ENCODE results near the gene POFUT2.

Gene POFUT2

GRCh38 chr21:45299026-45299863, 11.6 kb upstream of the POFUT2 start:
- DNase-seq (ENCODE audit: low spot score) (no peak), FAIRE-seq (no peak)

DNA sequence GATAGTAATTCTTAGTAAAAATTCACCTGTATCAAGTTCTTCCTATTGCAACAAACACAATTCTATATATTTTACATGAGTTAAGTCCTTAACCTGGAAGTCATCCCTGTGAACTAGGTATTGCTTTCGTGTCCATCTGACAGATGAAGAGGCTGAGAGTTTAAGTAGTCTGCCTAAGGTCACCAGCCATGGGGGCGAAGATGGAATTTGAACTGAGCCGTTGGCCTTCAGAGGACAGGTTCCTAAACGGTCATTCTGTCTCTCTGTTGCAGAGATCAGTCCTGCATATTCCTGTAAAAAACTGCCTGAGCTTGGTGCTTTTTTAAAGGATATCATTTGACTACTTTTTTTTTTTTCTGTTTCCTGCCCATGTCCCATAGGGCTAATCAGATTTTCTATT, 10.2 kb upstream of the POFUT2 start:
- no peak for FAIRE-seq
- DNase-seq (ENCODE audit: low spot score): no peak

DNA sequence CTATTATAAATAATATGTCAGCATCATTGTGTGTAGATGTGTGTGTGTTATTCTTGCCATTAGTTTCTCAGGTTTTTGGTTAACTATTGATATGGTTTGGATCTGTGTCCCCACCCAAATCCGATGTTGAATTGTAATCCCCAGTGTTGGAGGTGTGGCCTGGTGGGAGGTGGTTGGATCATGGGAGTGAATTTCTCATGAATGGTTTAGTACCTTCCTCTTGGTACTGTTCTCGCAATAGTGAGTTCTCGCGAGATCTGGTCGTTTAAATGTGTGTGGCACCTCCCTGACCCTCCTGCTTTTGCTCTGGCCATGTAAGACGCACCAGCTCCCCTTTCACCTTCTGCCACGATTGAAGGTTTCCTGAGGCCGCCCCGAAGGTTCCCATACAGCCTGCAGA, 9.6 kb upstream of the POFUT2 start:
- FAIRE-seq (no peak), DNase-seq (ENCODE audit: low spot score) (no peak)

GRCh38 chr21:45296638-45297037, 8.9 kb upstream of the POFUT2 start:
- no peak for DNase-seq (ENCODE audit: low spot score)
- no peak for FAIRE-seq

GRCh38 chr21:45295576-45296365, 8.1 kb upstream of the POFUT2 start:
- FAIRE-seq: no peak
- no peak for DNase-seq (ENCODE audit: low spot score)

- peak; percentile 42 for DNase-seq (ENCODE audit: low spot score)
- no peak for FAIRE-seq
Measured at GRCh38 chr21:45294509-45295291, 7.0 kb upstream of the POFUT2 start.

- no peak for DNase-seq (ENCODE audit: low spot score)
Measured at GRCh38 chr21:45293726-45294401, 6.2 kb upstream of the POFUT2 start.

DNA sequence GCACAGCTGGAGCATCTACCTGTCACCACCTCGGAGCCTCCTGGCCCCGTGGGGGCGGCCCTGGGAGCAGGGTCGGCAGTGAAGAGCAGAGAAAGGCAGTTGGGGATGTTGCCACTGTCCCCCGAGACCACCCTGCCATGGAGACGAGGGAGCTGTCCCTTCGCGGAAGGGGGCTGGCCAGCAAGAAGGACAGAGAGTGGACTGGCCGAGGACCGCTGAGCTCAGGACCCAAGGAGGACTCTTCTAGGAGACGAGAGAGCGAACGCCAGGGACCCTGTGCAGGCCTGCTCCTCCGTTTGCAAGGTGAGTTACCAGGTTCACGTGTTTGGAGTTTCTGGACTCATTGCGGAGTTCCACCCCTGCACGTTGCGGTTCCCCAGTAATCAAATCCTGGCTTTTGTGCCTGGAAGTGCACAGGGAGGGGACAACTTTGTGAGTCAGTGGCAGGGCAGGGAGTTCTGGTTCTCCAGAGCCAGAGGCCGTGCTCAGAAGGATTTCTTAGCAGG, 5.6 kb upstream of the POFUT2 start:
- DNase-seq (ENCODE audit: low spot score) (no peak), FAIRE-seq (no peak)

More at GRCh38 chr21:45293726-45294401, 6.2 kb upstream of the POFUT2 start:
- FAIRE-seq: no peak

GRCh38 chr21:45292399-45293219, 4.9 kb upstream of the POFUT2 start:
- FAIRE-seq (peak; percentile 25), DNase-seq (ENCODE audit: low spot score) (peak; percentile 79)

GRCh38 chr21:45291613-45292398, 4.1 kb upstream of the POFUT2 start:
- FAIRE-seq (no peak), DNase-seq (ENCODE audit: low spot score) (no peak)

DNA sequence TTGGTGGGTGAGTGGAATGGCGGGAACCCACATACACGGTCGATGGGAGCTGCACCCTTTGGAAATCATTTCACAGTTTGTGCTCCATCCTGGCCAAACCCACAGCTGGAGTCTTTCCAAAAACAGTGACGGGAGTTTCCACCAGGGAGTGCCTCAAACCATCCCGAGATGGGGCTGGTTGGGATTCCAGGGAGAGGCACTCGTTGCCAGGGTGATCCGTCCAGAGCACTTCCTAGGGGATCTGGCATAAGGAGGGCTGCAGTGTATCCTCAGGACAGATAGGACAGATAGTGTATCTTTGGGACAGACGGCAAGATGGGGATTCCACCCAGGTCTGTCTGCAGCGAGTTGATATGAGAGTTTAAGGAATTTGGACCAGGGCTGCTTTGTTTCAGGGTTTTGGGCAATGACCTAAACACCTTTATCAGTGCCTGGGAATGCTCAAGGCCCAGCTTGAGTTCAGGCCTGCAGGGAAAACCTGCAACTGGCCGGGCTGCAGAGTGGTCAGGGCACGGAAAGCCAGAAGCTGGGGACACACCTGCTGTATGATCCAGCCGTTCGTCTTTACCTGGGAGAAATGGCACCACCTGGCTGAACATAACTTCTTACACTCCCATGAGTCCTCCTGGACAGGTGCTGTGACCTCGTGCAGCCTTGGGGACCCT, 3.4 kb upstream of the POFUT2 start:
- DNase-seq (ENCODE audit: low spot score) (no peak), FAIRE-seq (no peak)

GRCh38 chr21:45289655-45290515, 2.2 kb upstream of the POFUT2 start:
- FAIRE-seq (no peak), DNase-seq (ENCODE audit: low spot score) (no peak)

- no peak for FAIRE-seq
- DNase-seq (ENCODE audit: low spot score): no peak
Measured at GRCh38 chr21:45289134-45289533, 1.4 kb upstream of the POFUT2 start.

- FAIRE-seq (no peak), DNase-seq (ENCODE audit: low spot score) (no peak)
Measured at GRCh38 chr21:45288441-45288841, 746 bp upstream of the POFUT2 start.

DNA sequence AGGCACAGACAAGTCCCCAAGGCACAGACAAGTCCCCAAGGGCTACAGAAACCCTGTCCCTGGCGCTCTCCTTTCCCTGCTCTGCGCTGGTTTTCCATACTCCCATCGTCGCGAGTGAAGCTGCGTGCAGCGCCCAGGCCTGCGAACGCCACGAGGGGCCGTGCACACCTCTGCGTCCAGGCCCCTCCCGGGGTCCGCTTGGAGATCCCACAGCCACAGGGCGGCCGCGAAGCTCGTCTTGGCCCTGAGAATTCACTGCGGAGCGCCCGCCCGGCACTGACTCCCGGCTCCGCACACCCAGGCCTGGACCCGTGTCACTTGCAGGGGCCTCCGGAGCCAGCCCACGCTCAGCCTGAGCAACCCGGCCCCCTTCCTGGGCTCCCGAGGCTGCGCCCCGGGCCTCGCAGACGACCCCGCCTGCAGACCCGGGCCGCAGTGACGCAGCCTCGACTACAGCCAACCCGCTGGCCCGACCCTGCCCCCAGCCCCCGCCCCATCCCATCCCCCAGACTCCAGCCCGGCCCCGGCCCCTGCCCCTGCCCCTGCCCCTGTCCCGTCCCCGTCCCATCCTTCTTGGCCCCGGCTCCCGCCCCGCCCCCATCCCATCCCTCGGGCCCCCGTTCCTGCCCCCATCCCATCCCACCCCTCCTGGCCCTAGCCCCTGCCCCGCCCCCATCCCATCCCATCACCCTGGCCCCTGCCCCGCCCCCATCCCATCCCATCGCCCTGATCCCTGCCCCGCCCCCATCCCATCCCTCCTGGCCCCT, 841 bp downstream of the POFUT2 start:
- DNase-seq (ENCODE audit: low spot score) (no peak), FAIRE-seq (no peak)

DNA sequence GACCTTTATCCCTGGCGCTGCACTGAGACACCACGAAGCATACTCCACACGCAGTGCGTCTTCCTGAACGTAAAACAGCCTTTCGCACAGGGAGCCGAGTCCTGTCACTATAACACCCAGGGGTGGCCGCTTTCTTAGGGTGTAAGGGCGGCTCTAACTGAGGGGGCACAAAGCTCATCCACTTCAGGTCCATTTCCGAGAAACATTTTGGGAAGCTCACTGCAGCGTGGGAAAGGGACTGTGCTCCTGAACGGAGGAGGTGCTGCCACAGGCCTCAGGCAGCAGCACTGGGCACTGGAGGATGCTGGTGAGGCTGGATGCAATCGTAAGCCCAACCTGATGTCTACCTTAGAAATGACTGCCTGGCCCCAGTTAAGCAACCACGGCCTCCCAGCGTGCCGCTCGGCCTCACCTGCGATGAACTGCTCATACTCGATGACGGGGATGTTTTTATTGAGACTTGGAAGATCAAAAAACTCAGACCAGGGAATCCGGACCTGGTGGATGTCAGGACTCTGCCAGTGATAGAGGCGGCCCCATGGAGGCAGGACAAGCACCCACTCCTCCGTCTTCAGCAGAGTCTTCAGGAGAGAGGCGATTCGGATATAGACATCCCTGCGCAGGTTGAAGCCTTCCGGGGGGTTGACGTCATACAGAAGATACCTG, 2.3 kb downstream of the POFUT2 start:
- FAIRE-seq (no peak), DNase-seq (ENCODE audit: low spot score) (no peak)

- DNase-seq (ENCODE audit: low spot score): no peak
- FAIRE-seq: no peak
Measured at GRCh38 chr21:45284456-45284741, 3.3 kb downstream of the POFUT2 start.

Data from RCC 7860 (cell line).